Progenitor cell of endocrine pancreas (in vitro differentiated cells): ENCODE measurements around the gene ABHD5. TPM values are rescaled to one million over a fixed set of nuclear protein-coding genes. Genes with fewer than 3 reads are reported as not detected.
A peak's percentile ranks its signal among the peaks of the same experiment; 100 is the strongest.

ENCODE experiments used
- DNase-seq: peaks from one replicate; pipeline ENCODE4 v3.0.0; 2021; ENCODE audit warnings: low spot score; ENCODE audit not compliant: unreplicated experiment
- H3K27ac Mint-ChIP-seq: 2 replicates; pipeline ENCODE4 v1.8.0; 2021; ENCODE audit warnings: mild to moderate bottlenecking, moderate library complexity, mixed read lengths
- H3K27me3 Mint-ChIP-seq: 2 replicates; pipeline ENCODE4 v1.8.0; 2021; ENCODE audit warnings: mixed read lengths
- H3K36me3 Mint-ChIP-seq: 2 replicates; pipeline ENCODE4 v1.8.0; 2022; ENCODE audit warnings: mixed read lengths; ENCODE audit not compliant: insufficient read depth
- H3K4me1 Mint-ChIP-seq: 2 replicates; pipeline ENCODE4 v1.8.0; 2021; ENCODE audit warnings: low read depth, mixed read lengths
- H3K4me3 Mint-ChIP-seq: 2 replicates; pipeline ENCODE4 v1.8.0; 2021; ENCODE audit warnings: low read depth, mild to moderate bottlenecking, moderate library complexity, mixed read lengths
- H3K9me3 Mint-ChIP-seq: 2 replicates; pipeline ENCODE4 v1.8.0; 2021; ENCODE audit warnings: low read depth, mixed read lengths
- total RNA-seq: library from RNA; stranded (reverse); gene quantifications from 2 replicates; pipeline ENCODE4 v1.2.1, GENCODE V29; 2021
- TF ChIP-seq, protein P1 (sequence below): fragments of 200-600 bp; sonication (generic); IDR thresholded peaks from one replicate; pipeline ENCODE4 v1.5.0; 2021; ENCODE audit warnings: antibody characterized with exemption, mild to moderate bottlenecking; ENCODE audit not compliant: unreplicated experiment

The ABHD5 gene
- total RNA-seq, 1 donor from 2014 or later: 14.8 TPM

DNA sequence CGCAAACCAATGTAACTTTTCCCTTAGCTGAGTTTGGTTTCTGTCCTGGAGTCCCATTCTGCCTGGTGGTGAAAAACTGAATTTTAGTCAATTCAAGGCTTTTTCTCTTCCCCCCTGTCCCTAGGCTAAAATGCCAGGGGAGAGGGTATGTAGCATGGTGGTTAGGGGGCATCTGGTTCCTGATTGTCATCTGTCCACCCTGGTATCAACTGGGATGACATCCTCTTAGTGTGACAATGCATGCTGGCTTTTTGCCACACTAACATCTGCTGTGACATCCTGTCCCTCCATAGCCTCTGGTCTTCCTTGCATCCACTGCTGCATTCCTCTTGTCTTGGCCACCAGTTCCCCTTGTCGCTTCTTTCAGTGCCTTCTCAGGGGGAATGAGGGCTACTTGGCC, 73.7 kb downstream of the ABHD5 start:
- H3K36me3 Mint-ChIP-seq: no peaks in the 10 kb centered on the region
- H3K27ac Mint-ChIP-seq: no peak overlapping the region
- H3K4me1 Mint-ChIP-seq: peaks cover 4% of the 10 kb centered on the region
- peaks cover 17% of the 10 kb centered on the region for H3K27me3 Mint-ChIP-seq
- TF ChIP-seq, protein P1, sequence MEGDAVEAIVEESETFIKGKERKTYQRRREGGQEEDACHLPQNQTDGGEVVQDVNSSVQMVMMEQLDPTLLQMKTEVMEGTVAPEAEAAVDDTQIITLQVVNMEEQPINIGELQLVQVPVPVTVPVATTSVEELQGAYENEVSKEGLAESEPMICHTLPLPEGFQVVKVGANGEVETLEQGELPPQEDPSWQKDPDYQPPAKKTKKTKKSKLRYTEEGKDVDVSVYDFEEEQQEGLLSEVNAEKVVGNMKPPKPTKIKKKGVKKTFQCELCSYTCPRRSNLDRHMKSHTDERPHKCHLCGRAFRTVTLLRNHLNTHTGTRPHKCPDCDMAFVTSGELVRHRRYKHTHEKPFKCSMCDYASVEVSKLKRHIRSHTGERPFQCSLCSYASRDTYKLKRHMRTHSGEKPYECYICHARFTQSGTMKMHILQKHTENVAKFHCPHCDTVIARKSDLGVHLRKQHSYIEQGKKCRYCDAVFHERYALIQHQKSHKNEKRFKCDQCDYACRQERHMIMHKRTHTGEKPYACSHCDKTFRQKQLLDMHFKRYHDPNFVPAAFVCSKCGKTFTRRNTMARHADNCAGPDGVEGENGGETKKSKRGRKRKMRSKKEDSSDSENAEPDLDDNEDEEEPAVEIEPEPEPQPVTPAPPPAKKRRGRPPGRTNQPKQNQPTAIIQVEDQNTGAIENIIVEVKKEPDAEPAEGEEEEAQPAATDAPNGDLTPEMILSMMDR: no peak
- no peak for DNase-seq
- no peak overlapping the region for H3K4me3 Mint-ChIP-seq
- H3K9me3 Mint-ChIP-seq: no peaks in the 10 kb centered on the region

DNA sequence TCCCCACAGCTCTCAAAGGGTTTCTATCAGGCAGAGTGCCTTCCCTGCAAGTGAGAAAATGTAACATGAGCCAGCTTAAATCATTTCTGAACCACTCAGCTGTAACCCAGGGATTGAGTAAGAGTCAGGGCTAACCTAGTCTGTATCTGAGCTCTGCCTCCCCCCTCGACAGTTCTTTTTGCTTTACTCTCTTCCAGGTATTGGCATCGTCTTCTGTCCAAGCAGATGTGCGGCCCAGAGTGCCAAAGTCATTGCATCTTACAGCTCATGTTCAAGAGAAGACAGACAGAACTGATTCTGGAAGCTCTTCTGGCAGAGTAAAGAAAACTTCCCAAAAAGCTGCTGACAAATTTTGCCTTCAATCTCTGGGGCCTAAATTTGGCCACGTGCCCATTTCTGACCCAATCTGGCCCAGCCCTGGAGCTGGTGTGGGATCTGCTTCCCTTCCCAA, 74.8 kb downstream of the ABHD5 start:
- no peaks in the 10 kb centered on the region for H3K36me3 Mint-ChIP-seq
- H3K27ac Mint-ChIP-seq: no peak overlapping the region
- TF ChIP-seq, protein P1: no peak
- H3K27me3 Mint-ChIP-seq: peaks cover 17% of the 10 kb centered on the region
- DNase-seq: no peak
- H3K9me3 Mint-ChIP-seq: no peaks in the 10 kb centered on the region
- H3K4me3 Mint-ChIP-seq: no peak overlapping the region
- H3K4me1 Mint-ChIP-seq: peaks cover 4% of the 10 kb centered on the region

DNA sequence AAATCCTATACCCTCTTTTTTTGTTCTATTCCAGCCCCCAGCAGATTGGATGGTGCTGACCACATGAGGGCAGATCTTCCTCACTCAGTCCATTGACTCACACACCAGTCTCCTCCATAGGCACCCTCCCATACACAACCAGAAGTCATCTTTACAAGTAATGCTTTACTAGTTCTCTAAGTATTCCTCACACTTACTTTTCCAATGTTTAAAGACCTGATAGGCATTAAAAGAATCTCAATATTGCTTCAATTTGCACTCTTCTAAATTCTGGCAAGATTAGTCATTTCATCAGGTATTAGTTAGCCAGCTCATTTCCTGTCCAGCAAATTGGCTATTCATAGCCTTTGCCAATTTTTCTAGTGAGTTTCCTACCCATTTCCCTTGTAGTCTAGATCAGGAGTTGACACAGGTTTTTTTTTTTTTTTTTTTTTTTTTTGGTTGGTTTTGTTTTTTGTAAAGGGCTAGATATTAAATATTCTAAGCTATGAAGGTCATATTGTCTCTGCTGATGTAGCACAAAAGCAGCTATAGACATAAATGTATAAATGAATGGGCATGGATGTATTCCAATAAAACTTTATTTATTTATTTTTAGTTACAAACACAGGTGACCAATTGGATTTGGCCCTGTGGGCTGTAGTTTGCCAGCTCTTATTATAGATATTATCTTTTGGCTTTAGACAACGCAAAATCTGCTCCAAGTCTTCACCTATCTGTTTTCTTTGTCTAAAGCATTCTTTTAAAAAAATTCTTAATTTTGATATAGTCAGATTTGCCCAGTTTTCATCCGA, 76.1 kb downstream of the ABHD5 start:
- Mint-ChIP-seq H3K4me3 (no peak overlapping the region), H3K9me3 (no peaks in the 10 kb centered on the region), H3K4me1 (peaks cover 4% of the 10 kb centered on the region), H3K27me3 (peaks cover 27% of the 10 kb centered on the region), H3K36me3 (no peaks in the 10 kb centered on the region), H3K27ac (no peak overlapping the region)
- TF ChIP-seq, protein P1: no peak
- no peak for DNase-seq

DNA sequence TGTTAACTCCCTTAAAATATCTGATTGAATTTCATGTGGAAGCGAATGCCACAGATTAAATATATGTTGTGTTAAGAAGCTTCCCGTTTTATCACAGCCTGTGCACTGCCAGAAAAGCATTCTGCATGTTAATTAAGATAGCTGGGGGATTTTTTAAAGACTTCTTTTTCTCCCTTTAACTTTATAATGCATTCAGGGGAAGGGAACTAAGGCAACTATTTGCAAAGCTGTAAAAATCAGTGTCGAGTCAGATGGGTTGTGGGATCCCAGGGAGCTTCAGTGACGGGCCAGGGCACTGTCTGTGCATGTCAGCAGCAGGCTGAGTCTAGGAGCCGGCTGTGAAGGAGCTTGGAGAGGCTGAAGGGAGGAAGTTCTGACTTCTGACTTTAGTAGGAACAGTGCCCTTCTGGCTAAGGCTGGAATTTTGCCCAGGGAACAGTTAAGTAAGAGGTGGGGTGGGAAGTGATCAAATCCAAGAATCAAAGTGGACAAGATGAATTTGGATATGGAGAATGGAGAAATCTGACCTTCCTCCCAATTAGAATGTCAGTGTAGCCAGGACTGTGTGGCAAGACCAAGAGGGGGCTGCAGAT, 77.7 kb downstream of the ABHD5 start:
- Mint-ChIP-seq H3K27ac (no peak overlapping the region), H3K9me3 (no peaks in the 10 kb centered on the region), H3K4me3 (no peak overlapping the region), H3K27me3 (peaks cover 30% of the 10 kb centered on the region), H3K4me1 (peaks cover 4% of the 10 kb centered on the region), H3K36me3 (no peaks in the 10 kb centered on the region)
- DNase-seq: no peak
- TF ChIP-seq, protein P1: no peak

DNA sequence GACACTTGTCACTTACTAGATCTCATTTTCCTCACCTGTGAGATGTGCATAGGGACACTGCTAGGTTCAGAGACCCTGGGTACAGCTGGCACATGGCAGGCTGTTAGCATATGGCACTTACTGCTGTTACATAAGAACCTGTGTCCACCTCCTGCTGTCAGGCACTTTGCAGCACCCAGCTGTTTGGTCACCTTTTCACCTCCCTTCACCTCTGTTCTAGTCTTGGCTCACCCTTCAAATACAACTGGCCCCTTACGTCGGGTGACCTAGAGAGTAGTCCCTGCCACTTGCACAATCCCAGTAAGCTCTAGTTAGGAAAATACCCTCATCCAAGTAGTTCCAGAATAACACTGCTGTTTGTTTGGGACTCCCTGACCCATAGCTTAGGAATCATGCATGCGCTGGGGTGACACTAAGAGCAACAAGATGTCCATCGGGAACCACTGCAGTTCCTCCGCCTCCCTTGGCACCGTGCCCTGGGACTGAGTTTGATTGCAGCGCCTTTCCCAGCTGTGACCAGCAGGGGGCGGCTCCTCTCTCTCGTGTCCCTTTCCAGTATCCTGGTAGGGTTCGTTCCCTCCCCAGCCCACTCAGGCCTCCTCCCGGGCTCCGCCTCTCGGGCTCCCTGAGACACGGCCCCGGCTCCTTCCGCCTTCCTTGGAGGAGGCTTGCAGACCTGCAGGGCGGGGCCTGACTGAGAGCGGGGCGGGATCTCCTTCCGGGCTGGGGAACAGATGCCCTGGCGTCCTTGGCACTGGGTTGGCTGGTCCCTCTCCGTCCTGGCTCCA, 78.6 kb downstream of the ABHD5 start:
- Mint-ChIP-seq H3K4me1 (peaks cover 2% of the 10 kb centered on the region), H3K36me3 (no peaks in the 10 kb centered on the region), H3K4me3 (peak overlapping the region; percentile 40), H3K27ac (no peak overlapping the region), H3K9me3 (no peaks in the 10 kb centered on the region), H3K27me3 (peaks cover 32% of the 10 kb centered on the region)
- DNase-seq: peak; percentile 87
- TF ChIP-seq, protein P1: peak; percentile 94
